ENCODE measurements around the gene LRRC36. TPM values are rescaled to one million over a fixed set of nuclear protein-coding genes. Genes with fewer than 3 reads are reported as not detected.
"Not testable (repeated sequence)": the region's sequence is repeated elsewhere in the genome, so short reads cannot be mapped to it uniquely, and the experiment has no call there.

The LRRC36 gene
- total RNA-seq, 1 experiment from 2014 or later, result 0.13 TPM

GRCh38 chr16:67413978-67414911 lies 87.6 kb downstream of the LRRC36 start:
- no peak for DNase-seq (ENCODE audit: low spot score)
- Mint-ChIP-seq H3K27ac (peak overlapping the region; percentile 54), H3K27me3 (ENCODE audit: low read depth) (peaks cover 22% of the 10 kb centered on the region), H3K36me3 (no peaks in the 10 kb centered on the region), H3K4me1 (peaks cover 31% of the 10 kb centered on the region), H3K9me3 (no peaks in the 10 kb centered on the region), H3K4me3 (peak overlapping the region; percentile 0; the same call in 1 of the 2 replicates)
- CTCF ChIA-PET, result interaction anchor here (0.6 to 4.0 kb wide), 19 partner anchors 12 to 485 kb away, joined by 3 to 42 read pairs (median 3); partner anchors contain the start of genes ATP6V0D1, EXOC3L1, HSD11B2 and KCTD19
- ATAC-seq, result no peak
- TF ChIP-seq, protein P1, sequence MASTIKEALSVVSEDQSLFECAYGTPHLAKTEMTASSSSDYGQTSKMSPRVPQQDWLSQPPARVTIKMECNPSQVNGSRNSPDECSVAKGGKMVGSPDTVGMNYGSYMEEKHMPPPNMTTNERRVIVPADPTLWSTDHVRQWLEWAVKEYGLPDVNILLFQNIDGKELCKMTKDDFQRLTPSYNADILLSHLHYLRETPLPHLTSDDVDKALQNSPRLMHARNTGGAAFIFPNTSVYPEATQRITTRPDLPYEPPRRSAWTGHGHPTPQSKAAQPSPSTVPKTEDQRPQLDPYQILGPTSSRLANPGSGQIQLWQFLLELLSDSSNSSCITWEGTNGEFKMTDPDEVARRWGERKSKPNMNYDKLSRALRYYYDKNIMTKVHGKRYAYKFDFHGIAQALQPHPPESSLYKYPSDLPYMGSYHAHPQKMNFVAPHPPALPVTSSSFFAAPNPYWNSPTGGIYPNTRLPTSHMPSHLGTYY (CRISPR knock-in tag; IDR thresholded peaks at IDR 0.05), result no peak
- peak; percentile 65; the same call in 1 of the 2 replicates for TF ChIP-seq FOXP4 (CRISPR knock-in tag; IDR thresholded peaks at IDR 0.05)
- POLR2A ChIA-PET, result interaction anchor here (0.6 to 0.7 kb wide), 2 partner anchors 51 to 777 kb away, joined by 3 to 5 read pairs; no protein-coding TSS in a partner anchor

GRCh38 chr16:67415421-67415820 lies 88.8 kb downstream of the LRRC36 start:
- POLR2A ChIA-PET, result not testable (repeated sequence)

GRCh38 chr16:67415872-67416793 lies 89.5 kb downstream of the LRRC36 start, which contains the start of gene ZDHHC1:
ZDHHC1 (minus strand) TSS chr16:67416477; CDS start chr16:67407775, 8,702 bp downstream.
- H3K4me1 Mint-ChIP-seq, result peaks cover 33% of the 10 kb centered on the region
- H3K27ac Mint-ChIP-seq, result peak within 1 kb of the TSS; percentile 77
- H3K27me3 Mint-ChIP-seq (ENCODE audit: low read depth), result peaks cover 20% of the 10 kb centered on the region
- peak within 1 kb of the TSS; percentile 73 for H3K4me3 Mint-ChIP-seq
- CTCF ChIA-PET, result interaction anchor here (0.7 to 3.4 kb wide), 13 partner anchors 9 to 131 kb away, joined by 3 to 31 read pairs (median 6); partner anchors contain the start of genes KCTD19, LRRC36 and TPPP3
- peak; percentile 83 for DNase-seq (ENCODE audit: low spot score)
- peaks cover 5% of the 10 kb centered on the region for H3K9me3 Mint-ChIP-seq
- H3K36me3 Mint-ChIP-seq, result no peaks in the 10 kb centered on the region
- ATAC-seq, result peak; percentile 89
- POLR2A ChIA-PET, result interaction anchor here (1.2 kb wide), 1 partner anchor 12 kb away, joined by 3 read pairs; no protein-coding TSS in a partner anchor
- TF ChIP-seq MYBL2 (CRISPR knock-in tag; IDR thresholded peaks at IDR 0.05) (0 out of 2 replicates have a peak, but pooled peaks have one; percentile 36), ZNF416 (CRISPR knock-in tag; IDR thresholded peaks at IDR 0.05) (no peak), FOXK1 (CRISPR knock-in tag; IDR thresholded peaks at IDR 0.05) (0 out of 2 replicates have a peak, but pooled peaks have one; percentile 19), PRDM15 (CRISPR knock-in tag; IDR thresholded peaks at IDR 0.05) (peak; percentile 92), ZBTB43 (CRISPR knock-in tag; IDR thresholded peaks at IDR 0.05) (no peak), OVOL2 (CRISPR knock-in tag; IDR thresholded peaks at IDR 0.05; ENCODE audit: borderline replicate concordance) (no peak)
- TF ChIP-seq, protein P2, sequence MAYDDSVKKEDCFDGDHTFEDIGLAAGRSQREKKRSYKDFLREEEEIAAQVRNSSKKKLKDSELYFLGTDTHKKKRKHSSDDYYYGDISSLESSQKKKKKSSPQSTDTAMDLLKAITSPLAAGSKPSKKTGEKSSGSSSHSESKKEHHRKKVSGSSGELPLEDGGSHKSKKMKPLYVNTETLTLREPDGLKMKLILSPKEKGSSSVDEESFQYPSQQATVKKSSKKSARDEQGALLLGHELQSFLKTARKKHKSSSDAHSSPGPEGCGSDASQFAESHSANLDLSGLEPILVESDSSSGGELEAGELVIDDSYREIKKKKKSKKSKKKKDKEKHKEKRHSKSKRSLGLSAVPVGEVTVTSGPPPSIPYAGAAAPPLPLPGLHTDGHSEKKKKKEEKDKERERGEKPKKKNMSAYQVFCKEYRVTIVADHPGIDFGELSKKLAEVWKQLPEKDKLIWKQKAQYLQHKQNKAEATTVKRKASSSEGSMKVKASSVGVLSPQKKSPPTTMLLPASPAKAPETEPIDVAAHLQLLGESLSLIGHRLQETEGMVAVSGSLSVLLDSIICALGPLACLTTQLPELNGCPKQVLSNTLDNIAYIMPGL (CRISPR knock-in tag; IDR thresholded peaks at IDR 0.05), result peak; percentile 100
- TF ChIP-seq, protein P3, sequence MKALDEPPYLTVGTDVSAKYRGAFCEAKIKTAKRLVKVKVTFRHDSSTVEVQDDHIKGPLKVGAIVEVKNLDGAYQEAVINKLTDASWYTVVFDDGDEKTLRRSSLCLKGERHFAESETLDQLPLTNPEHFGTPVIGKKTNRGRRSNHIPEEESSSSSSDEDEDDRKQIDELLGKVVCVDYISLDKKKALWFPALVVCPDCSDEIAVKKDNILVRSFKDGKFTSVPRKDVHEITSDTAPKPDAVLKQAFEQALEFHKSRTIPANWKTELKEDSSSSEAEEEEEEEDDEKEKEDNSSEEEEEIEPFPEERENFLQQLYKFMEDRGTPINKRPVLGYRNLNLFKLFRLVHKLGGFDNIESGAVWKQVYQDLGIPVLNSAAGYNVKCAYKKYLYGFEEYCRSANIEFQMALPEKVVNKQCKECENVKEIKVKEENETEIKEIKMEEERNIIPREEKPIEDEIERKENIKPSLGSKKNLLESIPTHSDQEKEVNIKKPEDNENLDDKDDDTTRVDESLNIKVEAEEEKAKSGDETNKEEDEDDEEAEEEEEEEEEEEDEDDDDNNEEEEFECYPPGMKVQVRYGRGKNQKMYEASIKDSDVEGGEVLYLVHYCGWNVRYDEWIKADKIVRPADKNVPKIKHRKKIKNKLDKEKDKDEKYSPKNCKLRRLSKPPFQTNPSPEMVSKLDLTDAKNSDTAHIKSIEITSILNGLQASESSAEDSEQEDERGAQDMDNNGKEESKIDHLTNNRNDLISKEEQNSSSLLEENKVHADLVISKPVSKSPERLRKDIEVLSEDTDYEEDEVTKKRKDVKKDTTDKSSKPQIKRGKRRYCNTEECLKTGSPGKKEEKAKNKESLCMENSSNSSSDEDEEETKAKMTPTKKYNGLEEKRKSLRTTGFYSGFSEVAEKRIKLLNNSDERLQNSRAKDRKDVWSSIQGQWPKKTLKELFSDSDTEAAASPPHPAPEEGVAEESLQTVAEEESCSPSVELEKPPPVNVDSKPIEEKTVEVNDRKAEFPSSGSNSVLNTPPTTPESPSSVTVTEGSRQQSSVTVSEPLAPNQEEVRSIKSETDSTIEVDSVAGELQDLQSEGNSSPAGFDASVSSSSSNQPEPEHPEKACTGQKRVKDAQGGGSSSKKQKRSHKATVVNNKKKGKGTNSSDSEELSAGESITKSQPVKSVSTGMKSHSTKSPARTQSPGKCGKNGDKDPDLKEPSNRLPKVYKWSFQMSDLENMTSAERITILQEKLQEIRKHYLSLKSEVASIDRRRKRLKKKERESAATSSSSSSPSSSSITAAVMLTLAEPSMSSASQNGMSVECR (CRISPR knock-in tag; IDR thresholded peaks at IDR 0.05; ENCODE audit: borderline replicate concordance), result no peak; the same call in 1 of the 2 replicates

More at GRCh38 chr16:67415421-67415820, 88.8 kb downstream of the LRRC36 start:
- Mint-ChIP-seq H3K4me1 (peaks cover 29% of the 10 kb centered on the region), H3K4me3 (peak overlapping the region; percentile 73), H3K27ac (peak overlapping the region; percentile 9; the same call in 1 of the 2 replicates), H3K27me3 (ENCODE audit: low read depth) (peaks cover 24% of the 10 kb centered on the region)
- CTCF ChIA-PET, result interaction anchor here (0.8 to 4.0 kb wide), 4 partner anchors 9 to 50 kb away, joined by 3 to 42 read pairs (median 13); no protein-coding TSS in a partner anchor
- H3K36me3 Mint-ChIP-seq; ATAC-seq; H3K9me3 Mint-ChIP-seq; DNase-seq (ENCODE audit: low spot score): not testable (repeated sequence)

All from WTC11 (cell line).